GM12801 (cell line): Measurements from ENCODE around the gene HCN1.

ENCODE experiments used
- CTCF ChIP-seq: IDR thresholded peaks from one replicate; pipeline ENCODE4 v1.5.1; 2011; ENCODE audit warnings: control low read depth; ENCODE audit not compliant: insufficient read length; ENCODE audit errors: extremely low read depth

HCN1 gene

GRCh38 chr5:45414620-45415573 lies 281.3 kb downstream of the HCN1 start:
- TF ChIP-seq CTCF = no peak

GRCh38 chr5:45411971-45412612 lies 284.1 kb downstream of the HCN1 start:
- TF ChIP-seq CTCF = no peak

- no peak for TF ChIP-seq CTCF
Observed at GRCh38 chr5:45410304-45410995, 285.7 kb downstream of the HCN1 start.

- no peak for TF ChIP-seq CTCF
Observed at GRCh38 chr5:45408067-45408466, 288.1 kb downstream of the HCN1 start.

GRCh38 chr5:45402804-45403455 lies 293.2 kb downstream of the HCN1 start:
- no peak for TF ChIP-seq CTCF

GRCh38 chr5:45399041-45399440 lies 297.1 kb downstream of the HCN1 start:
- no peak for TF ChIP-seq CTCF
